Smooth muscle cell of the brain vasculature (primary cell): ENCODE data around the gene EGR1.
"Not testable (repeated sequence)": the region's sequence is repeated elsewhere in the genome, so short reads cannot be mapped to it uniquely, and the experiment has no call there.

ENCODE experiments used
- DNase-seq: peaks from one replicate; pipeline ENCODE4 v3.0.0-alpha.2; 2012; ENCODE audit warnings: low read depth, low spot score

EGR1 gene

DNA sequence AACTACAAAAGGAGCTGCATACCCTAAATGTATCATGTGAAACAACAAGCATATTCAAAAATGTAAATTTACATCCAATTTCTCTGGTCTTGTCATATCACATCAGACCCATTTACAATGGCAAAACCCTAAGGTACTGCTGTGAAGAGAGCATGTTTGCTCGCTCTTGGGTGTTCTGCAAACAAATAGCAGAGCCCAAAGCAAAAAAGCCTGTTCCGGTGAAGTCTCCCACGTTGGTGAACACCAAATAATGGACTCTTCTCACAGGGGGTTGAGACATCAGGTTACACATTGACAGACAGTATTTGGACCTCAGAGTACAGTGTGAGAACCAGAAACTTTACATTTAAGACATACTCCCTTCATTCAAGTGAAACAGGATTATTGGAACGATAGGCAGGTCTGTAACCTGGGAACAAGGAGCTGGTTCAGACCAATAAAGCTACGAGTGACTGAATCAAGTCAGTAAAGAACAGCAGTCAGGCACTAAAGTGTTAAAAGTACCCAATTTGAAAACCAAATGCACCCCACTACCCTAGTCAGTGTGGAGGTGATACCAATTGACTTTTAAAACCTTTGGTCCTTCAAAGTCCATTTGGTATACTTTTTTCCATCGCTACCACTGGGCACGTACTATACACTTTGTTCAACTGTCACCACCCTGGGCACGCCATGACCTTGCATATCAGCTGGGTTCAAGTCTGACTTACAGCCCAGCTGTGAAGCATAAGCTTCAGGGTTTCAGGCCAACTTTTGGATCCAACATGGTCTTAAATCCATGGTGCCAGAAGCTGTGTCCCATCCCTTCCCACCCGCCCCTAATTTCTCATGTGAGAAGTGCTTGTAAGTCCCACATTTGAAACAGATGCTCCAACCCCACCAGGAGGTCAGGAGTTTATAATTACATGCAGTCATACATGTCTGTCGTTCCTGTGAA, 41.4 kb downstream of the EGR1 start:
- DNase-seq: no peak

DNA sequence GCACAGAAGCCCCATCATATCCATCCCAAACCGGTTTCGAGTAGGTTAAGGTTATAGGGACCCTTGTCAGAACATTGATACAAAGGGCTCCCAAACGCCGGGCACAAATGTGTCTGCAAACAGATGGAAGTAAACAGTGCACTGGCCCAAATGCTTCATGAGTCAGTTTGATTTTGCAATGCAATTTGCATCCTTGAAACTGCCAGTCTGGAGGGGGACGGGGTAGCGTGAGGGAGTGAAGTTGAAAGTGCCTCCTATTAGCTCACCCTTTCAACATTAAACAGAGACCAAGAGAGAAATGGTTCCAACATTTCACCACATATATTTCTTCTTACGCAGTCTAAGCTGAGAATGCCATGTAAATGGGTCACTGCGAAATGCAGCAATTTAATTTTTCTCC, 42.2 kb downstream of the EGR1 start:
- DNase-seq: not testable (repeated sequence)

DNA sequence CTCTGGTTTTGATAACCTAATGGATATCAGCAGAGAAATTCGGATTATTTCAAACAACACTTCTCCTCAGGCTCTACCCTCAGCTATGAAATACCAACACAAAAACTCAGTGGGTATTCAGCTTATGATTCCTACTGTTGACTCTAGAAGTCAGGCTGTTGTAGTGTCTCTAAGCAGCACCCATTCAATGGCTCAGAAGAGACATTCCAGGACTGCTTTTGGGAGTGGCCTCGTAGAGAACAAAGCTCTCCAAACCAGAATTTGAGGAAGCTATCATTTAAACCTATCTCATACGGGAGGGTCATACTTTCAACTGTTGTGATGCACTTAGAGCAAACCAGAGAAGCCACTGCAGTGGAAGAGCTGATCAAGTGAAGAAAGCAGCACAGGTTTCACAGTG, 43.7 kb downstream of the EGR1 start:
- DNase-seq: no peak

DNA sequence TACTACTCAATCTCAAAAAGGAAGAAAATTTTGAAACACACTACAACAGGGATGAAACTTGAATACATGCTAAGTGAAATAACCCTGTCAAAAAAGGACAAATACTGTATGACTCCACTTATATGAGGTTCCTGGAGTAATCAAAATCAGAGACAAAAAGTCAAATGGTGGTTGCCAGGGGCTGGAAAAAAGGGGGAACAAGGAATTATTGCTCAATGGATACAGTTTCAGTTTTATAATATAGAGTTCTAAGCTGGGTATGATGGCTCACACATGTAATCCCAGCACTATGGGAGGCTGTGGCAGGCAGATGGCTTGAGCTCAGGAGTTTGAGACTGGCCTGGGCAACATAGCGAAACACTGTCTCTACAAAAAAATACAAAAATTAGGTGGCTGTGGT, 48.7 kb downstream of the EGR1 start:
- no peak for DNase-seq

DNA sequence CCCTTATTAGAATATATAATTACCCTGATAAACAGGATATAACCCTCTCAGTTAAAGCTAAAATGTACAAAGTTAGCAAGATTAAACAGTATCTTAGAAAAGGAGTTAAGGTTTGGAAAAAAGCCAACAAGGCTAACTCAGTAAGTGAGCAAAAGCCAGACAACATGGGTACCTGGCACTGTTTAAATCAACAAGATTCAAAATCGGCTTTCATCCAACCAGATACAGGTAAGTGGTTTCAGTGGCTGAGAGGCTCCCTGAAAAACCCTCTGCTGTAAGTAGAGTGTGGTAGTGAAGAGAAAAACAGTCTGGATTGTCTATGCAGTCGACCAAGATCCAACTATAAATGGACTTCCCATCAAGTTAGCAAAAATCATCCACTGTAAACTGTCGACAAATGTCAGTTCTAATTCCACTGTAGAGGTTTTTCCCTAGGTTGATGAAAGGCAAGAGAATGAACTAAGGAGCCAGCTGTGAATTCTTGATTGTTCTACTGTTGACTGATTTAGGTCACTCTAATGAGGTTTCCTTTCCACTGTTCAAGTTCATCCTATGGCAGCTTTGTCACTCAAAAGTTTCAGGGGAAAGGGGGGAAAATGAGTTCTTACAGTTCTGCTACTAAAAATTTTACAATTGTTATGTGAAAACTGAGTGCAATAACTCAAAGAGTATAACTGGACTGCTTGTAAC, 50.4 kb downstream of the EGR1 start:
- DNase-seq: no peak

DNA sequence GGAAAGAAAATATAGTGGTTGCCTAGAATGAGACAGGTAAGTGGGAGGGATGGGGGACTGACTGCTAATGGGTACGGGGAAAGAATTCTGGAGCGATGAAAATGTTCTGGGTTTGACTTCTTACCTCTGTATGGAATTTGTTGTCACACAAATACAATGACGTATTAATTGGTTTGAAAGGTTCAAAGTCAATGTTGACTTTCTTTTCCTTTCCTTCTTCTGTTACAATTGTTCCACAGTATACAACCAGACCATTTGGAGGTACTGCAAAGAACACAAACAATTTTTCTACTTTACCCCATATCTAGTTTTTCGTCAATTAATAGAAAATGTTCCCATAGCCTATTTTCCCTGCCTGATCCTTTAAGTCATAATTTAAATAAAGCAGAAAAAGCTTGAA, 52.2 kb downstream of the EGR1 start:
- DNase-seq: no peak
